ENCODE measurements around the gene MSRB1.
"Not testable (repeated sequence)": the region's sequence is repeated elsewhere in the genome, so short reads cannot be mapped to it uniquely, and the experiment has no call there.

GRCh38 chr16:1957434-1958142 is 14.6 kb upstream of the MSRB1 start:
- not testable (repeated sequence) for TF ChIP-seq CTCF (IDR thresholded peaks at IDR 0.05; ENCODE audit: insufficient read depth, low read length, poor library complexity, severe bottlenecking); EZH2phosphoT487 (conservative IDR thresholded peaks at IDR 0.05; ENCODE audit: low read length)
